Measurements from ENCODE around the gene POMP.

POMP gene

DNA sequence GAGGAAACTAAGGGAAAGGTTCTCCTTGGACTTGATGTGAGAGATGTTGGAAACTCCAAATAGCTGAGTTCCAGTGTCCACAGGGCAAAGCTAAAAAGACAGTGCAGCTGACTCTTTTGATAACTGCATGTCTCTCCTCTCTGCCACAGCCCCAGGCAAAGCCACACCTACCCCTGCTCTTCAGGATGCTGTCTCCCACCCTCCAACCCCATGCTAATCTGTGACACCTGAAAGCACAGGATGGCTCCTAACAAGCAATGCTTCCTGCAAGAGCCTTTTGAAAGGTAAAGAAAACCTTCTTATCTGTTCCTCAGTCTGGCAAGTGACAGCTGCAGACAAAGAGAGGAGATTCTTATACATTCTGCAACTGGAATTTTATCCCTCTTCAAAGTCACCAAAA, 45.4 kb downstream of the POMP start:
- no peak for DNase-seq

DNA sequence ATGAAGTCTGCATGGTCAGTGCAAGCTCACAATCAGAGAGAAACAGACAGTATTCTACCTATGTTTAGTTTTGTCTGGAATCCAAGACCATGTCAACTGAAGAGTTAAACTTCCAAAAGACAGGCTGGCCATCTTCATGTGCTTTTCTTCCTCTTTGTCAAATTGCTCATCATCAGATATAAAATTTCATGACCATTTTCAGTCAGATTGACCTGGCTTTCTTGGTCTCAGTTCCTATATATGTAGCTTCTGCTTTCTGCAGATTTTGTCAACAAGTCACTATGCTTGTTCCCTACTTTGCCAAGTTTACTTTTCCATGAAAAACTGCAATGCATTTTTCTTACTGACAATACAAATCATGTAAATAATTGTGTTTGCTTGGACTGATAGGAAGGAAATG, 46.0 kb downstream of the POMP start:
- DNase-seq, result no peak

DNA sequence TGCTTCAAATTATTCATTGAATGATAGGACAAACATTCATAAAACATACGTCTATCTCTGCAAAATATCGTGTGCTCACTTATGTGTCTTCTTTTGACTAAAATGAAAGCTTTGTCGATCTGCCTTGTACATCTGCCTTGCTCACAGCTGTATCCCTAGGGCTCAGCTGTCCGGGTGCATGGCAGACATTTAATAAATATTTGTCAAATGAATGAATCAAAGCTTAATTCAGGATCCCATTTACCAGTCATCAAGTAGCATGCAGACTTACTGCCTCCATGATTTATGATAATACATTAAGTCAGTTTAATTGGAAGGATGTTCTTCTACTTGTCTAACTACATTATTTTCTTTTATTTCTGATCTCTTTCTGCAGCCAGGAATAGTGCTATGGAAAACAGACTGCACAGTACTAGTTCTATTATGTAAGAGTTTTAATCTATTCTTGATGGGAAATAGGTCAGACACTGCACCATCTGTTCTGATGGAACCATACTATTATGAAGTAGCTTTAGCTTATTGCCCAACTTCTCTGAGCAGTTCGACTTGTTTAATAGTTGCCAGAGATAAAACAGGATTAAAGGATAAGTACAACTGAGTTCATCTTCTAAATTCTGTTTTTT, 46.6 kb downstream of the POMP start:
- DNase-seq, result no peak

DNA sequence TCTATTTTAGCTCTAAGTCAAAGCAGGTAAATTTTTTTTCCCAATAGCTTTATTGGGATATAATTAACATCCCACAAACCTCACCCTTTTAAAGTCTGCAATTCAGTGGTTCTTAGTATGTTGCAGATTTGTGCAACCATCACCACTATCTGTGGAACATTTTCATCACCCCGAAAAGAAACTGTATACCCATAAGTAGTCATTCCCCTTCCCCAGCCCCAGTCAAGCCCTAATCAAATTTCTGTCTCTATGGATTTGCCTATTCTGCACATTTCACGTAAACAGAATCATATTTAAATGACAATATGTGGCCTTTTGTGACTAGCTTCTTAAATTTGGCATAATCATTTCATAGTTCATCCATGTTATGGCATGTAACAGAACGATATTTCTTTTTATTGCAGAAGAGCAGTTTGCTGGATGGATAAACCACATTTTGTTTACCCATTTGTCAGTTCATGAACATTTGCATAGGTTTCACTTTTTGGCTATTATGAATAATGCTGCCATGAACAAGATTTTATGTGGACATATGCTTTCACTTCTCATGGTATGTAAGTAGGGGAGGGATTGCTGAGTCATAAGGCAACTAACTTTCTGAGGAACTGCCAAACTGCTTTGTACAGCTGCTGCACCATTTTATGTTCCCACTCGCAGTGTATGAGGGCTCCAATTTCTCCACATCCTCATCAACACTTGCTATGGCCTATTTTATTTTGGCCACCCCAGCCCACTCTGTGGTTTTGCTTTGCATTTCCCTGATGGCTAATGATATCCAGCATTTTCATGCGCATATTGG, 48.9 kb downstream of the POMP start:
- no peak for DNase-seq

DNA sequence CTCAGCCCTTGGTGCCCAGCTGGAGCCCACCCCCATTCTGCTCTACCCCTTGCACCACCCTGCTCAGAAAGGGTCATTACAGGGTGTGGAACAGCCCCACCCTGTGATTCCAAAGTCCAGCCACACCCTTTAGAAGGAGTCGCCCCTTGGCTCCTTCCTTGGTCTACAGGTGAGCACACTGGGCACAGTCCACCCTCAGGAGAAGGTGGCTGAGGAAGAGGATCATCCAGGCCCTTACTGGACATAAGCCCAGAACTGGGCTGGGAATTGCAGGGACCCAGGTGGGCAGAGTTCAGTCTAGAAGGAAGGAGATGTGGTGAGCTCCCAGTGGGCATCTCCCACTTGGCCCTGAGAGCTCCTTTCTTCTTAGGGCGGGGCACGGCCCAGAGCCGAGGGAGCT, 51.2 kb downstream of the POMP start:
- DNase-seq, result no peak

DNA sequence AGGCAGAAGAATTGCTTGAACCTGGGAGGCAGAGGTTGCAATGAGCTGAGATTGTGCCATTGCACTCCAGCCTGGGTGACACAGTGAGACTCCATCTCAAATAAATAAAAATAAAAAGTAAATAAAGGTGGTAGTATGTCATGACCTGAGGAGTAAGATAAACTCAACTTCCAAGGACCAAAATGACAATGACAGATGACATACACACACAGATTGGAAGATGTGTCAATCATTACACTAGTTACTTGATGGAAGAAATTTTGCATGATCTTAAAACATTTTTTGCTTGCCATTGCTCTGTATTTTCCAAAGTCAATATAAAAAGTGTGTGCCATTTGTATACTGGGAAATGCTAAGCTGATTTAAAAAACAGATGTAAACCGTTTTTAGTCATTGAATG, 55.7 kb downstream of the POMP start:
- DNase-seq, result no peak

DNA sequence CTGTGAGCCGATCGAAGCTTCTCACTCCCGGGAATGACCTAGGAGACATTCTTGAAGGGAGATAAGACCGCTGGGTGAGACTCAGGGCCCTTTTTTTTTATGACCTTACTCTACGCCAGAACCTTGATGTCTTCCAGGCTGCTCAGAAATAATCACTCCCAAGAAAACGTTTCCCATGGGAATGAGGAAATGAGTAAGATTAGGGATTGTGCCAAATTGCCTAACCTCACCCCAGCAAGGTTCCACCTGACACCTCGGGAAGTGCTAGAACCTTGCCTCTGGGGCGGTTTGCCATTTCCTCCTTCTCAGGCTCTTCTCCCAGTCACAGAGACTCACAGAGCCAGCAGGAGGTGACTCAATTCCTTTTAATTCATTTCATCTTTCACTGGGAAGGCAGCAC, 57.6 kb downstream of the POMP start:
- DNase-seq, result no peak

DNA sequence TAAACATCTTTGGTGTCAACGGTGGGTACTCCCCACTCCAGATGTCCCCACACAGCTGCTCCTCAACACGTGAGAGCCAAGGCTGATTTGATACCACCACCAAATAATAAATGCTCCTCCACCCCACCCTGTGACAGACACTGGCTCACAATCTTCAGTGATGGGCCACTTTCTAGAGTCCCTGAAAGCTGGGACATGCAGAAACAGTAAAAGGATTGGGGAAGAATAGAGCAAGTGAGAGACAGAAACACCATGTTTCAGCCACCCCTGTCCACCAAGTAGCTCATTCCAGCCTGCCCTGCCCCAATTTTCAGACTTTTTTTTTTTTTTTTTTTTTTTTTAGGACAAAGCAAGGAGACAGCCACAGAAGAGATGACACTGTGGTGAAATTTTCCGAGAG, 58.2 kb downstream of the POMP start:
- DNase-seq, result no peak

DNA sequence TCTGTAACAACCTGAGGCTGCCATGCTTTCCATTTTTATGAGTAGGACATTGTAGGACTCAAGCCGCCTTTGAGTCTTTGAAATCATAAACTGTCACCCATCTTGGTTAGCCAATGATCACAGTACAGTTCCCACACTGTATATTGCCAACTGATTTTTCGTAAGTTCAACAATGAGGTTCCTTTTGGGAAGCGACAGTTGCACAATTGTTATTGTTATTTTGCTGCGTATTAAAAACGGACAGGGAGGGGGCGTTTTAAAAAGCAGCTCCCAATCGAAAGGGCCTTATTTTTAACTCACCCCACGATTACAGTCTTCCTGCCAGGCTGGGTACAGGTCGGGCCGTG, 59.2 kb downstream of the POMP start:
- no peak for DNase-seq

DNA sequence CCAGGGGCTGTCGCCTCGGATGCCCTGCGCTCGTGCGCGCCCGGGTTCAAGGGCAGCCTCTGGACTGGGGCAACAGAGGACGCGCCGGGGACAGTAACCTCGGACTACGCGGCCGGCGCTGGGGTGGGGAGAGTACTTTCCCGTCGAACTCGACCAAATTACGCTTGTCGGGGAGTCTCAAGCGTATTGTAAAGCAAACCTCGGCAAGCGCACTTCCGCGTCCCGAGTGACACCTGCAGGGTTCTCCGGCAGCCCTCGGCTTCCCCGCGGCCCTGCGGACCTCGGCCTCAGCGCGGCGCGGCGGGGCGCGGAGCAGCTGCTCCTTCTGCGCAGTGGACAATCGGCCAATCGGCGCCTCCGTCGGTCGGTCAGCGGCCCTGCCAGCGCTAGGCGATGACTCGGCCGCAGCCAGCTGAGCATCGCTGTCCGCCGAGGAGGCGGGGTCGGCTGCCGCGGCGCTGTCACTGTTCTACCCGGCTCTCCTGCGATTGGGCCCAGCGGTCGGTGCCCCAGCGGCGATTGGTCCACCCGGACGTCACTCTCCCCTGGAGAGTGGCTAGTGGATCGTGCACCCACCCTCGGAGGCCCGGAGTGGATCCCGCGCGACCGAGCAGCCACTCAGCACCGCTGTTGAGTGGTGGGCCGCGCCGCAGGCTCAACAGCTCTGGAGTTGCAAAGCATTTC, 59.8 kb downstream of the POMP start, which contains the start of gene SLC46A3:
Gene SLC46A3 (minus strand): TSS at position 428 of the 684 bp plus-strand sequence. CDS start 972 bp downstream, outside the sequence.
- peak; percentile 95 for DNase-seq

DNA sequence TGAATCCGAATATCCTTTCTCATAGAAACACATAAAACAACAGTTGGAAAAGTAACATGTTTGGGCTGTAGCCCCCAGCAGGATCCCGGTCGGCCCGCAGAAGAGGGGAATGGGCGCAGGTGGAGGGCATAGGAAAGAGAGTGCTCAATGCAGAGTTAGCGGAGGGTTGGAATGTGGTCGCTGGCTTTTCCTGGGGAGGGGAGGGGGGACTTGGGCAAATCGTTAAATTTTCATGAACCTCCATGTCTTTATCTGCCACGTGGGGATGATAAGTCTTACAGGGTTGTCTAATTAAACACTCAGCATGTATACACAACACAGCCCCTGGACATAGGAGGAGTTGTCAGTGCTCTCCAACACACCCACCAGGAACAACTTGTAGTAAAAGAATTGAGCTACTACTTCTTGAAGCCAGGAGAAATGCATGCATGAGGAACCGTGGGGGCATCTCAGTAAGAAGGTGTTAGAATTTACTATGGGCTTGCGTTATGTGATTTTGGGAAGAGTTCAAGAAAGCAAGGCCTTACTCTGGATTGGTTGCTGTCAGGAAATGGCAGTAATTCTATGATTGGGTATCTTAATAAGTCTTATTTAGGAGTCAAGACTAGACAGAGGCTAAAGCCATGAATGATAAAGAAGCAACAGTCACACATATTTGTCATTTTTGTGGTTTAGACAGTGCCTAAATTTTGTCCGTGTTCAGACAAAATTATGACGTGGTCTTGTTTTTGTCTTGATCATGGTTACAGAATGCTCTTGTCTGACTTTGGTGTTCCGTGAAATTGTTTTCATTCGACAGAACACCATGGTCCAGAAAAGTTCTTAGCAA, 60.5 kb downstream of the POMP start:
- DNase-seq, result no peak

DNA sequence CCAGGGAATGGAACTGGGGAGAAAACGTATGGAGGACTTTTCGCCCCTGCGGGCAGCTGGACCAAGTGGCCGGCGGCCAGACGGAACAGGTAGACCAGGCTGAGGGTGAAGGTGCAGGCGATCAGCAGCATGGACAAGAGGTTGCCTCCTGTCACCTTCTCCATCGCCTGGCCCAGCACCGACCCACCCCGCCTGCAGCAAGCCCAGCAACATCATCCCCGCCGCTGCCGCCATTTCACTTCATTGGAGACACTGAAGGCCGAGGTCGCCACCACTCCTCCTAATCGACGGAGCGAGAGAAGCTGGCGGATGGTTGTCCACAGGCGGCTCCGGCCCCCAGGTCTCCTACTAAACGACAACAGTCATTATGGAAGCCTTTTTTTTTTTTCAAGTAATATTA, 64.9 kb downstream of the POMP start:
- DNase-seq, result no peak

DNA sequence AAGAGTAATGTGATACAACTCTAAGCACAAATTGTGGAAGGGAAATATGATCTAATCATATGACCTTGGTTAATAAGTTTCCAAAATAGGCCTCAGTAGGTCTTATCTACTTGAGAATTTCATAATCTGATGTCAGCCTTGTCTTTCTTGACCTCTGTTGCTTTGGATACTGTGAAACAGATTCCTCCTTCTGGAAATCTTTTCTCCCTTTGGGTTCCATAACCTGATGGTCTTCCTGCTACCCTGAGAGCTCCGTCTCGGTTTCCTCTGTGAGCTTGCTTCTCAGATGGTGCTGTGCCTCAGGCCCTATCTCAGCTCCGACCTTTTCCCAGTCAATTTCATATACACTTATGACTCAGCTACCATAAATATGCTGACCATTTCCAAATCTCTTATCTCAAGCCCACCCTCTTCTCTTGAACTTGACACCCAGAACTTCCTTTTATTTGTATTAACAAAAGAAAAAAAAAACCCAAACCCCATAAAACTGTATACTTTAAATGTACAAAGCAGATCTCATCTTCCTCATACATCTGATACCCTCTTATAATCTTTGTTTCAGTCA, 66.2 kb downstream of the POMP start:
- no peak for DNase-seq
